Measurements from ENCODE around the gene CCDC138.
"Not testable (repeated sequence)": the region's sequence is repeated elsewhere in the genome, so short reads cannot be mapped to it uniquely, and the experiment has no call there.

Gene CCDC138, protein sequence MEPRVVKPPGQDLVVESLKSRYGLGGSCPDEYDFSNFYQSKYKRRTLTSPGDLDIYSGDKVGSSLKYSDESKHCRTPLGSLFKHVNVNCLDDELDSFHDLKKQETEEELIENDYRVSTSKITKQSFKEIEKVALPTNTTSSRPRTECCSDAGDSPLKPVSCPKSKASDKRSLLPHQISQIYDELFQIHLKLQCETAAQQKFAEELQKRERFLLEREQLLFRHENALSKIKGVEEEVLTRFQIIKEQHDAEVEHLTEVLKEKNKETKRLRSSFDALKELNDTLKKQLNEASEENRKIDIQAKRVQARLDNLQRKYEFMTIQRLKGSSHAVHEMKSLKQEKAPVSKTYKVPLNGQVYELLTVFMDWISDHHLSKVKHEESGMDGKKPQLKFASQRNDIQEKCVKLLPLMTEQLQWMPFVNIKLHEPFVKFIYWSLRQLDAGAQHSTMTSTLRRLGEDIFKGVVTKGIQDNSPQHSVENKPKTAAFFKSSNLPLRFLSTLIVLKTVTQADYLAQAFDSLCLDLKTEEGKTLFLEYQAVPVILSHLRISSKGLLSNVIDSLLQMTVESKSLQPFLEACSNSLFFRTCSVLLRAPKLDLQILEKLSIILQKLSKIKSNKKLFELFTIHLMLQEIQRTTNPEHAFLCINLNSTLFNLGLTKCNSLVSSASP

DNA sequence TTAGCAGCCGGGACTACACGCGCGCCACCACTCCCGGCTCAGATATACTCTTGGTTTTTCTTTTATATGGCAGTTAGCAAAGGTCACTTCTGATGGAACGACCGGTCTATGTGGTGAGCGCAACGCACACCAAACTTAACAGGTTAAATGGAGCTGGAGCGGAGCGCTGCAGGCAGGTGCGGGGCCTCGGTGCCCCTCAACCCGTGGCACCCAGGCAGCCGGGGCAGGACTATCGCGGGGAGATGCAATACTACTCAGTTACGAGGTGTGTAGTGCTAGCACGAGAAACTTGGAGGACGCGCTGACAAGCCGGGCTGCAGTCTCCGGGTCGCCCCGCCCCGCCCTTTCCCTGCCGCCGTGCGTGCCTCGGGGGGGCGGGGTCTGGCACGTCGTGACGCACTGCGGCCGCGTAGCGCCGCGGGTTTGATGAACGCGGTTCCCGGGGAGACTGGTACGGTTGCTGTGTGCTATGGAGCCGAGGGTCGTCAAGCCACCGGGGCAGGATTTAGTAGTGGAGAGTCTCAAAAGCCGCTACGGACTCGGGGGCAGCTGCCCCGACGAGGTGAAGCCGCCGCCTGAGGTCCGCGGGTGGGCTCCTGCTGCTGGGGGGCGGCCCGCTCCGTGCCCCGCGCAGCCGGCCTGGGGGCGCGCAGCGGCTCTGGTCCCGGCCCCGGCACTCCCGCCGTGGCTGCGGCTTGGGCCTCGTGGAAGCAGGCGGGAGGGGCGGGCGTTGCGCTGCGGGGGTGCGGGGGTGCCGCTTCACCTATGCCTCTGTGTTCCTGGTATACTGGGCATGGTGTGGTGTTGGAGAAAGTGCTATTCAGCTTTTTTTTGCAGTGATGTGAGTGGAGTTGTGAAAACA, at the start of gene CCDC138:
Gene CCDC138, plus strand, starts transcription at position 418 of the 862 bp plus-strand sequence. Its CDS starts 52 bp downstream, at position 470.
- DNase-seq, result peak; percentile 91

DNA sequence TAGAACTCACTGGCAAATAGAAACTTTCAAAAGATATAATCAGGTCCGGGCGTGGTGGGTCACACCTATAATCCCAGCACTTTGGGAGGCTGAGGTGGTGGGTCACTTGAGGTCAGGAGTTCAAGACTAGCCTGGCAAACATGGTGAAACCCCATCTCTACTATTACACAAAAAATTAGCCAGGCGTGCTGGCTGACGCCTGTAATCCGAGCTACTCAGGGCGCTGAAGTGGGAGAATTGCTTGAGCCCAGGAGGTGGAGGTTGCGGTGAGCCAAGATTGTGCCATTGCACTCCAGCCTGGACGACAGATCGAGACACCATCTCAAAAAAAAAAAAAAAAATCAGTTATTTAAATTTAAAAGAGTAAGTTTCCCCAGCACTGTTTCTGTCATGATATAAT, 28.6 kb upstream of the CCDC138 start:
- not testable (repeated sequence) for DNase-seq

DNA sequence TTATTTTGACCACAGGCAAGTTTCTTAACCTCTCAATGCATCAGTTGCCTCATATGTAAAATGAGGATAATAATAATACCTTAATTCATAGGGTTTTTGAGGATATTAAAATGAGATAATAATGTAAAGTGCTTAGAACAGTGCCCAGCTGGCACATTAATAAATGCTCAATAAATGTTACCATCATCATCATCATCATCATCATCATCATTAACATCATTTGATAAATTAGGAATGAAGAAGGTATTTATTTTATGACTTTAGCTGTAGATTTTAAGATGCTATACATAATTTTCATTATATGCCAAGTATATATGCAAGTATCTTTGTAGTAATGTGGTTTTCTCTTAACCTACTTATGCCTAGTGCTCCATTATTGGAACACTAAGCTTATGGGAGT, 24.0 kb upstream of the CCDC138 start:
- DNase-seq, result not testable (repeated sequence)

DNA sequence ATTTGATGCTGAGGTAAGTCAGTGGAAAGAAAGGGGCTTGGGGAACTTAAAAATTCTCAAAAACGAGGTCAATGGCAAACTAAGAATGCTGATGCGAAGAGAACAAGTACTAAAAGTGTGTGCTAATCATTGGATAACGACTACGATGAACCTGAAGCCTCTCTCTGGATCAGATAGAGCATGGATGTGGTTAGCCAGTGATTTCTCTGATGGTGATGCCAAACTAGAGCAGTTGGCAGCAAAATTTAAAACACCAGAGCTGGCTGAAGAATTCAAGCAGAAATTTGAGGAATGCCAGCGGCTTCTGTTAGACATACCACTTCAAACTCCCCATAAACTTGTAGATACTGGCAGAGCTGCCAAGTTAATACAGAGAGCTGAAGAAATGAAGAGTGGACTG, 19.9 kb upstream of the CCDC138 start:
- DNase-seq, result not testable (repeated sequence)

DNA sequence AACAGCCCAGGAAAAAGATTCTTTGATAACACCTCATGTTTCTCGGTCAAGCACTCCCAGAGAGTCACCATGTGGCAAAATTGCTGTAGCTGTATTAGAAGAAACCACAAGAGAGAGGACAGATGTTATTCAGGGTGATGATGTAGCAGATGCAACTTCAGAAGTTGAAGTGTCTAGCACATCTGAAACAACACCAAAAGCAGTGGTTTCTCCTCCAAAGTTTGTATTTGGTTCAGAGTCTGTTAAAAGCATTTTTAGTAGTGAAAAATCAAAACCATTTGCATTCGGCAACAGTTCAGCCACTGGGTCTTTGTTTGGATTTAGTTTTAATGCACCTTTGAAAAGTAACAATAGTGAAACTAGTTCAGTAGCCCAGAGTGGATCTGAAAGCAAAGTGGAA, 18.7 kb upstream of the CCDC138 start:
- not testable (repeated sequence) for DNase-seq

DNA sequence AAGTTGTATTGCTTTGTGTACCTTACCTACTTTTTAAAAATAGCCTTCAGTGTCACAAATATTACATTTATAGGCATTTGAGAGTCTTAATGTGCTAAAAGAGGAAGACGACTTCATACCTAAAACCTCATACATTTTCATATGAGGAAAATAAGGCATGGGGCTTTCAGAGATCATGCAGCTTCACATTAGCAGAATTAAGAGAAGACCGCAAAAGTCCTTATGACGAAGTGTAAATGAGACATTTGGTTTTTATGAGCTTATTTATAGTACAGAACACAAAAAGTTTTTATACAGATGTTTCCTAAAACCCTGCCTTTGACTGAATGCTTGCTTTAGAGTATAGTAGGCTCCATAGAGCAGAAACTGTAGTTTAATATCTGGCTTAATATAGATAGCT, 10.1 kb upstream of the CCDC138 start:
- DNase-seq, result no peak

DNA sequence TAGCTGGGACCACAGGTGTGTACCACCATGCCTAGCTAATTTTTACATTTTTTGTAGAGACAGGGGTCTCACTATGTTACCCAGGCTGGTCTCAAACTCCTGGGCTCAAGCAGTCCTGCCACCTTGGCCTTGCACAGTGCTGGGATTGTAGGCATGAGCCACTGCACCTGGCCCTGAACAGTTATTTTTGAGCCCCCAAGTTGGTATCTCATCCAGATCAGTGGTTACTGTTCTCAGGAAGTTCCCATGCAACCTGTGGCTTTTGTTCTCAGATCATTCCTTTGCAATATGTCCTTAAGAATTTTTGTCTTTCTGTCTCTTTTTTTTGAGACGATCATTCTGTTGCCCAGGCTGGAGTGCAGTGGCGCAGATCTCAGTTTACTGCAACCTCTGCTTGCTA, 7.7 kb upstream of the CCDC138 start:
- DNase-seq, result no peak

DNA sequence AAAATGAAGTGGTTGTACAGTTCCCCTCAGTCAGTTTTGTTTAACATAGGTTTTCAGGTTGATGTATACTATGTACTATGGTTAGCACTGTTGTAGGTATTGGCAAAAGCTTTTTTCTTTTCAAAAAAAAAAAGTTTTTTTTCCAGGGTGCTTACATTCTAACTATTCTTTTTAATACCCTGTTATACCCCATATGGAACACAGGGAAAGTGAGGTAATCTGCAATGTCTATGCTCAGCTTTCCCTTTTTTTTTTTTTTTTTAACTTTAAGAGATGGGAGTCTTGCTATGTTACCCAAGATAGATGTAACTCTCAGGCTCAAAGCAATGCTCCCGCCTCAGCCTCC, 590 bp upstream of the CCDC138 start:
- no peak for DNase-seq

DNA sequence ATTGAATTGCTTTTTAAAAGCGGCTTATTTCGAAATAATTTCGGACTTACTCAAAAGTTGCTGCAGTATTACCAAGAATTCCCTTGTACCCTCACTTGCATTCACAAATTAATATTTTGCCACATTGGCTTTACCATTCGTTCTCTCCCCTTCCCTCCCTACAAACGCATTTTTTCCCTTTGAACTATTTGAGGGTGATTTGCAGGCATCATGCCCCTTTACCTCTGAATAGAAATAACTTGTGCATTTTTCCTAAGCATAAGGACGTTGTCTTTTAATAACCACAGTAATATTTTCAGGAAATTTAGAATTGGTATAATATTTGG, 608 bp downstream of the CCDC138 start:
- no peak for DNase-seq

DNA sequence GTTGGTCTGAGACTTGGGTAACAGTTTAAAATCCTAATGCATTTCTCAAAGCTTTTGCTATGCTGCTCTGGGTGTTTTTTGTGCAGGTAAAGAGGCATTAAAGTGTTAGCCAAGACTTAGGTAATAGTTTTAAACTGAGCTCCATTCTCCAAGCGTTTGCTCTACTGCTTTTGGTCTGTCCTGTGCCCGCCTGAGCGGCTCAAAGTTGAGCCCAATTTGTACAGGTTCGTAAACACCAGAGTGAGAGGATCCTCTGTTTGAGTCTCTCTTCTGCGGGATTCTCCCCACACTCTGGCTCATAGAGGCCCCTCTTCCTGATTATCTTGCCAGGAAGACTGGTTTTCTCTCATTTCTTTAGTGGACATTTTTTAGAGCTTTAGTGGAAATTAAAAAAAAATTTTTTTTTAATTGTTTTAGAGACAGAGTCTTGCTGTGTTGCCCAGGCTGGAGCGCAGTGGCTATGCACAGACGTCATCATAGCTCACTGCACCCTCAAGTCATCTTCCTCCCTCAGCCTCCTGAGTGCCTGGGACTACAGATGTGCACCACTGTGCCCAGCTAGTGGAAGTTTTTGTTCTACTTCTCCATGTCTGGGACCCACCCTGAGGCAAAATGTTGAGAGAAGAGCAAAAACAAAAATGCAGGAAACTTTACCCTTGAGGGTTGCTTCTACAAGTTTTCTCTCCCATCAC, 16.6 kb downstream of the CCDC138 start:
- no peak for DNase-seq

DNA sequence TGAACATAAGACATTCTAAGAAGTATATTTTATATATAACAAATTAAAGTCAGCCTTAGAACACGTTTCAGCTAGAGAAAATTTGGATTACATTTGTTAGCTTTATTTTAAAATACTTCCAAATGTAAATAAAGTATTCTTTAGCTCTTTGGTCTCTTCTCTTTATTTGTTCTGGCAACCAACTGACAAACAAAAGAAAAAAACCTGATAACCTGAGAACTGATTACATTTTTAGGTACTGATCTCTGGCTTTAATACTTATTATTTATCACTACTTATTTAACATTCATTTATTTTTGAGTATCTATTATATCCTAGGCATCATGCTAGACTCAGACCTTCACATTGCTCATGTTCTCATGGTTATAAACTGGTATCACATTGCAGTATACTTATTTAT, 18.5 kb downstream of the CCDC138 start:
- no peak for DNase-seq

DNA sequence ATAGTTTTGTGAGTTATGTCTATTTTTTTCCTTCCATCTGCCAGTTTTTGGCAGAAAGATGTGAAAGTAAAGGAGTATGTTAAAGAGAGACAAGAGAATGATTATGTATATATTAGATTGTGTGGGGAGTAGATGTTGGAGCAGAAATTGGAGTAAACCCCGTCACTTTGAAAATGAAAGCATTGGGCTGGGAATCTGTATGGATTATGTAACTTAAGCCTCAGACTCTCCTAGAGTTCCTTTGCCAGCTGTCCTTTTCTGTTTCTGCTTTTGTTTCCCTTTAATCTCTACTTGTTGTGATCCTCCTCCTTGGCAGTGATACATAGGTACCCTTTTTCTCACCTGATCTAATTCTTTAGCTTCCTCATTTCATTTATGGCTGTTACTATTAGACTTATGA, 19.2 kb downstream of the CCDC138 start:
- DNase-seq, result no peak

DNA sequence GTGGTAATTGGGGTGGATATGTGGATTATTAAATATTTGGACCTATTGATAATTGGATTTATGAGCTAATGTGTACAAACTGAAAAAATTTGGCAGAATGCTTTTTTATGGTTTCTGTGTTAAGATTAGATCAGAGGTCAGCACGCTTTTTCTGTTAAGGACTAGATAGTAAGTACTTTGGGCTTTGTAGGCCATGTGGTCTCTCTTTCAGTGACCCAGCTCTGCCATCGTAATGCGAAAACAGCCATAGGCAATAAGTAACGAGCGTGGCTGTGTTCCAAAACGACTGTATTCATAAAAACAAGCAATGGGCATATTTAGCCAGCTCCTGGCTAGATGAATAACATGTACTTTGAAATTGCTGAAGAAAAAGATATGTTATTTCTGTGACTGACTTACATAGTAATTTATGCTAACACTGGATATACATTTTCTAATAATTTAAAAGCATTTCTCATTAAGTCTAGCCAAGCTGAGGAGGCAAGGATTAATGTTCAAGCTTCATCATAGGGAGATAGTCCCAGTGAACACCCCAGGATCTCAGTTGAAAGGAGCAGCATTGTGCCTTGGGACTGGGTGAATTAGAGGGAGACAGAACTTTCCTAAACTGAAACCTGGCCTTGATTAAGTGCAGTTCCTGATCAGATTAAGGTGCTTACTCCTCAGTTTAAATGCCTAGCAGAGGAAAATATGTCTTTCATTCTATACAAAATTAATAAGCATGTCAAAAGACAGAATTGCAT, 20.0 kb downstream of the CCDC138 start:
- DNase-seq, result no peak

DNA sequence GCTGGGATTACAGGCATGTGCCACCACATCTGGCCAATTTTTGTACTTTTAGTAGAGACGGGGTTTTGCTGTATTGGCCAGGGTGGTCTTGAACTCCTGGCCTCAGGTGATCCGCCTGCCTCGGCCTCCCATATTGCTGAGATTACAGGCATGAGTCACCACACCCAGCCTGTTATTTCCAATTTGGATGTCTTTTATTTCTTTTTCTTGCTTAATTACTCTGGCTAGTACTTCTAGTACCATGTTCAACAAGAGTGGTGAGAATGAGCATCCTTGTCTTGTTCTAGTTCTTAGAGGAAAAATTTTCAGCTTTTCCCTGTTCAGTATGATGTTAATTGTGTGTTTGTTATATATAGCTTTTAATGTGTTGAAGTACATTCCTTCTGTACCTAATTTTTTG, 23.4 kb downstream of the CCDC138 start:
- no peak for DNase-seq

DNA sequence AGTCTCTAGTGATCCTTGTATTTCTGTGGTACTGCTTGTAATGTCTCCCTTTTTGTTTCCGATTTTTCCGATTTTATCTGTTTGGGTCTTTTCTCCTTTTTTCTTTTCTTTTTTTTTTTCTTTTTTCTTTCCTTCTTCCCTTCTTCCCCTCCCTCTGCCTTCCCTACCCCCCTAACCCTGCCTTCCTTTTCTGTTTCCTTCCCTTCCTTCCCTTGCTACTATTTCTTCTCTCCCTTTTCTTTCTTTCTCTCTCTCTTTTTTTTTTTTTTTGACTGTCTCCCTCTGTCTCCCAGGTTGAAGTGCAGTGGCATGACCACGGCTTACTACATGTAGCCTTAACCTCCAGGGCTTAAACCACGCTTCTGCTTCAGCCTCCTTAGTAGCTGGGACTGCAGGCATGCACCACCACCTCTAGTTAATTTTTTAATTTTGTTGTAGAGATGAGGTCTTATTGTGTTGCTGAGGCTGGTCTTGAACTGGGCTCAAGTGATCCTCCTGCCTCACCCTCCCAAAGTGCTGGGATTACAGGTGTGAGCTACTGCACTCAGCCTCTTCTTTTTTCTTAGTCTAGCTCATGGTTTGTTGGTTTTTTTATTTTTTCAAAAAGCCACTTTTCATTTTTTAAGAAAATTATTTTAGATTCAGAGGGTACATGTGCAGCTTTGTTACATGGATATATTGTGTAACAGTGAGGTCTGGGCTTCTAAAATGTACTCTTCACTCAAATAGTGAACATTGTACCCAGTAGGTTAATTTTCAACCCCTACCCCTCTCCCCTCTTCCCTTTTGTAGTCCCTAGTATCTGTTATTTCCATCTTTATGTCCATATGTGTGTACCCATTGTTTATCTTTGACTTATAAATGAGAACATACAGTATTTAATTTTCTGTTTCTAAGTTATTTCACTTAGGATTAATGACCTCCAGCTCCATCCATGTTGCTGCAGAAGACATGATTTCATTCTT, 24.7 kb downstream of the CCDC138 start:
- DNase-seq, result no peak

DNA sequence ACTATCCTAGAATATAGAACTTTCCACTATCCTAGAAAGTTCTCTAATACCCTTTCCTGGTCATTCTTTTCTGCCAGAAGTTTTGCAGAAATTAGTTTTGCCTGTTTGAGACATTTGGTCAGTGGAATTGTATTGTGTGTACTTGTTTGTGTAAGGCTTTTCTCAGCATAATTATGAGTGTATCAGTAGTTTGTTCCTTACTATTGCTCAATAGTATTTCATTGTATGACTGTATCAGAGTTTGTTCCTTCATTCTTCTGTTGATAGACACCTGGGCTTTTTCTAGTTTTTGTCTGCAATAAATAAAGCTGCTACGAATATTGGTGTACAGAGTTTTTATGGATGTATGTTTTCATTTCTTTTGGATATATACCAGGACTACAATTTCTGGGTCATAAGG, 27.2 kb downstream of the CCDC138 start:
- no peak for DNase-seq

DNA sequence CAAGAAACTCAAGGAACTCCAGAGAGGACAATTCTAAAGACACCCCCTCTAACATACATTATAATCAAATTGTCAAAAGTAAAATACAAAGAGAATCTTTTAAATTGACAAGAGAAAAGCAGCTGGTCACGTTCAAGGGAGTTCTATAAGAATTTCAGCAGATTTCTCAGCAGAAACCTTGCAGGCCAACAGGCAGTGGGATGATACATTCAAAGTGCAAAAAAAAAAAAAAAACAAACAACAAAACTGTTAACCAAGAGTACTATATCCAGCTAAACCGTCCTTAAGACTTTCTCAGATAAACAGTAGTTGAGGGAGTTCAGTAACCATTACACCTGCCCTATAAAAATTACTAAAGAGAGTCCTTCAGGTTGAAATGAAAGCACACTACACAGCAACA, 33.9 kb downstream of the CCDC138 start:
- DNase-seq, result no peak

DNA sequence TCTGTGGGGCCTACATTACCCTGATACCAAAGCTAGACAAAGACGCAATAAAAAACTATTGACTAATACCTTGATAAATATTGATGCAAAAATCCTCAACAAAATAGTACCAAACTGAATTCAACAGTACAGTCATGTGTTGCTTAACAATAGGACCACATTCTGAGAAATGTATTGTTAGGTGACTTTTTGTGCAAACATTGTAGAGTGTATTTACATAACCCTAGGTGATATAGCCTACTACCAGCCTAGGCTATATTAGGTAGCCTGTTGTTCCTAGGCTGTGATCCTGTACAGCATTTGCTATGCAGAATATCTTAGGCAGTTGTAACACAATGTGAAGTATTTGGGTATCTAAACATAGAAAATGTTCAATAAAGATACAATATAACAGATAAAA, 36.7 kb downstream of the CCDC138 start:
- no peak for DNase-seq

DNA sequence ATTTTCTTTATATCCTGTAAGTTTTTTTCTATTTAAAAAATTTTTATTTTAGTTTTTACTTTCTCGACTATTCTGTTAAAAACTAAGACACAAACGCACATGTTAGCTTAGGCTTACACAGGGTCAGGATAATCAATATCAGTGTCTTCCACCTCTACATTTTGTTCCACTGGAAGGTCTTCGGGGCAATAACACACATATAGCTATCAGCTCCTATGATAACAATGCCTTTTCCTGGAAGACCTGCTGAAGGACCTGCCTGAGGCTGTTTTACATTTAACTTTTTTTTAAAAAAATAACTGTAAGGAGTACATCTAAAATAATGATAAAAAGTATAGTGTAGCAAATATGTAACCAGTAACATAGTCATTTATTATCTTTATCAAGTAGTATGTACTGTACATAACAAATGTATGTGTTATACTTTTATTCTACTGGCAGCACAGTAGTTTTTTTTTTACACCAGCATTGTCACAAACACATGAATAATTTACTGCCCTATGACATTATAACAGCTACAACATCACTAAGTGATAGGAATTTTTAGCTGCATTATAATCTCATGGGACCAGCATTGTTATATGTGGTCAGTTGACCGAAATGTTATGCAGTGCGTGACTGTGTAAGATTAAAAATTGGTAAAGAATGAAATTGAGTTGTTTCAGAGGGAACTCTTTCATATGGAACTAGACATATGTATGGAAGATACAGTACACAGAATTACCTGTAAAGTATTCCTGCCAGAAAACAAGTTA, 37.9 kb downstream of the CCDC138 start:
- no peak for DNase-seq

DNA sequence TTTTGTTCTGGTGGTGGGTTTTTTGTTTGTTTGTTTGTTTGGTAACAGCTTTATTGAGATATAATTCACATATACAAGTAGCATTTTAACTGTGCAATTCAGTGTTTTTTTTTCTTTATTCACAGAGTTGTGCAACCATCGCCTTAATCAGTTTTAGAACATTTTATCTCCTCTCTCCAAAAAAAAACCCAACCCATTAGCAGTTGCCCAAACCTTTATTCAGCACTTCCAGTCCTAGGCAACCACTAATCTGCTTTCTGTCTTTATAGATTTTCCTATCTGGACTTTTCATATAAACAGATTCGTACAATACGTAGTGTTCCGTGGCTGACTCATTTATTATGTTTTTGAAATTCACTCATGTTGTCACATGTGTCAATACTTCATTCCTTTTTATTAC, 38.7 kb downstream of the CCDC138 start:
- no peak for DNase-seq

Data from stimulated activated CD4-positive, alpha-beta T cell treated with anti-CD3 and anti-CD28 coated beads, Interleukin-4, amount 100 ng/mL, for 24 hours (primary cell).